GM12878 (cell line): ENCODE results near the gene ADAMTS14.

ENCODE experiments used
- BACH1 ChIP-seq: fragments of 450-650 bp; IDR thresholded peaks from 2 replicates; pipeline ENCODE4 v1.6.1; 2017; ENCODE audit warnings: mild to moderate bottlenecking, borderline replicate concordance
- BHLHE40 ChIP-seq, 2 experiments: fragments of 450-650 bp in 1 of 2; IDR thresholded peaks; 2 replicates each; pipeline ENCODE4 v1.6.1; 2011 to 2017; ENCODE audit warnings: low read depth in 2 of 2, borderline replicate concordance in 1 of 2, improper control_type of control experiment in 1 of 2, low read length in 1 of 2, mild to moderate bottlenecking in 1 of 2
- CHD2 ChIP-seq: IDR thresholded peaks from 2 replicates; pipeline ENCODE4 v1.6.1; 2011; ENCODE audit warnings: low read depth, low read length, improper control_type of control experiment, borderline replicate concordance
- CTCF ChIP-seq, 3 experiments: IDR thresholded peaks in 2 of 3; conservative IDR thresholded peaks in 1 of 3; 2 replicates each; pipeline ENCODE4 v1.5.1; 2011; ENCODE audit warnings: low read depth in 3 of 3, low read length in 3 of 3, mild to moderate bottlenecking in 3 of 3, control low read depth in 2 of 3, moderate library complexity in 2 of 3, inconsistent platforms in 1 of 3, mixed read lengths in 1 of 3; ENCODE audit not compliant: control insufficient read depth in 2 of 3, insufficient read depth in 1 of 3; ENCODE audit errors: extremely low read depth in 1 of 3
- ELK1 ChIP-seq: IDR thresholded peaks from 2 replicates; pipeline ENCODE4 v1.6.1; 2012; ENCODE audit warnings: low read depth, low read length, improper control_type of control experiment
- EP300 ChIP-seq, 2 experiments: fragments of 150-350 bp in 1 of 2; IDR thresholded peaks; 2 replicates each; pipeline ENCODE4 v1.6.1; 2011 to 2012; ENCODE audit warnings: low read depth in 2 of 2, low read length in 2 of 2, borderline replicate concordance in 1 of 2, improper control_type of control experiment in 1 of 2, inconsistent platforms in 1 of 2; ENCODE audit not compliant: control insufficient read depth in 1 of 2
- GABPA ChIP-seq: IDR thresholded peaks from 2 replicates; pipeline ENCODE4 v1.6.1; 2014; ENCODE audit warnings: antibody characterized with exemption, low read depth, mild to moderate bottlenecking, inconsistent platforms
- JUNB ChIP-seq: IDR thresholded peaks from 2 replicates; pipeline ENCODE4 v1.6.1; 2016; ENCODE audit warnings: antibody characterized with exemption, mild to moderate bottlenecking
- MYC ChIP-seq: IDR thresholded peaks from 2 replicates; pipeline ENCODE4 v1.6.1; 2011; ENCODE audit warnings: mild to moderate bottlenecking, low read length, moderate library complexity, inconsistent platforms; ENCODE audit not compliant: insufficient read depth, insufficient replicate concordance, insufficient read length, severe bottlenecking
- POLR2A ChIP-seq: IDR thresholded peaks from 2 replicates; pipeline ENCODE4 v1.6.1; 2011; ENCODE audit warnings: low read depth, mild to moderate bottlenecking, low read length
- SP1 ChIP-seq: IDR thresholded peaks from one replicate; pipeline ENCODE4 v1.6.1; 2011; ENCODE audit warnings: low read depth, low read length
- SUZ12 ChIP-seq: fragments of 200-600 bp; sonication (generic); IDR thresholded peaks from one replicate; pipeline ENCODE4 v1.6.1; 2018; ENCODE audit warnings: antibody characterized with exemption, mild to moderate bottlenecking; ENCODE audit not compliant: unreplicated experiment
- YBX1 ChIP-seq: fragments of 450-650 bp; IDR thresholded peaks from 2 replicates; pipeline ENCODE4 v1.6.1; 2016; ENCODE audit warnings: antibody characterized with exemption
- ZSCAN29 ChIP-seq: fragments of 450-650 bp; IDR thresholded peaks from 2 replicates; pipeline ENCODE4 v1.6.1; 2017; ENCODE audit warnings: mild to moderate bottlenecking, moderate library complexity

GRCh38 chr10:70753841-70754621 lies 81.7 kb downstream of the ADAMTS14 start:
- no peak for TF ChIP-seq BACH1
- TF ChIP-seq CTCF (IDR thresholded peaks at IDR 0.05 in 2 of 3, conservative IDR thresholded peaks at IDR 0.05 in 1 of 3; ENCODE audit: control insufficient read depth in 2 of 3, extremely low read depth in 1 of 3, insufficient read depth in 1 of 3, low read depth in 3 of 3, low read length in 3 of 3) = no peak
- no peak for TF ChIP-seq SUZ12
- no peak for TF ChIP-seq GABPA
- no peak for TF ChIP-seq POLR2A
- no peak for TF ChIP-seq BHLHE40 (IDR thresholded peaks at IDR 0.05; ENCODE audit: borderline replicate concordance in 1 of 2, low read depth in 2 of 2, low read length in 1 of 2)
- TF ChIP-seq ELK1 = no peak
- TF ChIP-seq SP1 = no peak
- TF ChIP-seq CHD2 = no peak
- TF ChIP-seq EP300 (IDR thresholded peaks at IDR 0.05; ENCODE audit: borderline replicate concordance in 1 of 2, control insufficient read depth in 1 of 2, low read depth in 2 of 2, low read length in 2 of 2) = no peak
- no peak for TF ChIP-seq ZSCAN29
- no peak for TF ChIP-seq YBX1
- TF ChIP-seq JUNB = no peak
- no peak for TF ChIP-seq MYC
